ENCODE data around the gene CHMP6. TPM values are rescaled to one million over a fixed set of nuclear protein-coding genes. Genes with fewer than 3 reads are reported as not detected.

The CHMP6 gene
- total RNA-seq, 1 donor from 2014 or later: 27.8 TPM

DNA sequence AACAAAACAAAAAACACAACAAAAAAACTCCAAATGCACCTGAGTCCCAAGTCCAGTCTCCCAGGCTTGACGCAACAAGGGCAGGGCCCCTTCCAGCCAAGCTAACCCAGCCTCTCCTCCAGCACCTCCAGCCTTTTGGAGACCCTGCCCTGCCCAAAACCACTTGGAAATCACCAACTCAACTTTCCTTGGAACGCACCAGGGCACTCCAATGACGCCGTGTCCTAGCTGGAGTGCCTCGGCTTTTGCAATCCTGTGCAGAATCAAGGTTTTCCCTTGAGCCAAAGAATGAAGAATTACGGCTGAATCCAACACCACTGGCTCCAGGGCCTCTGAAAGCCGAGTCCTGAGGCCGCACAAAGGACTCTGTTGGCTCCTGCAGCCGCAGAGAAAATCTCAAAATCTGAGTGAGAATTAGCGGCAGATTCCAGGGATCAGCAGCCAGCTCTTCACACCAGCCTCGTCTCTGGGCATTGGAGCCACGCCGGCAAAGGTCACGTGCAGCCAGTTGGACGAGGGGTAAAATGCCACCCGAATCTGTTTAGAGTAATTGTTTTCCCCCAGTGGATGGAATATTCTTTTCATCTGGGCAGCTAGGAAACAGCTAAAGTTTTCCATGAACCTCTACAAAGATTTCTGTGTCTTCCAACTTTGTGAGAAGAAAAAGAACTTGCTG, 33.6 kb downstream of the CHMP6 start:
- Mint-ChIP-seq H3K9me3 (ENCODE audit: low read depth) (no peaks in the 10 kb centered on the region), H3K27ac (no peak overlapping the region), H3K4me1 (ENCODE audit: low read depth) (peaks cover 13% of the 10 kb centered on the region), H3K4me3 (ENCODE audit: low read depth) (no peak overlapping the region), H3K36me3 (ENCODE audit: insufficient read depth) (no peaks in the 10 kb centered on the region), H3K27me3 (peaks cover 20% of the 10 kb centered on the region)
- DNase-seq (ENCODE audit: low spot score, unreplicated experiment): no peak
- TF ChIP-seq, protein P1, sequence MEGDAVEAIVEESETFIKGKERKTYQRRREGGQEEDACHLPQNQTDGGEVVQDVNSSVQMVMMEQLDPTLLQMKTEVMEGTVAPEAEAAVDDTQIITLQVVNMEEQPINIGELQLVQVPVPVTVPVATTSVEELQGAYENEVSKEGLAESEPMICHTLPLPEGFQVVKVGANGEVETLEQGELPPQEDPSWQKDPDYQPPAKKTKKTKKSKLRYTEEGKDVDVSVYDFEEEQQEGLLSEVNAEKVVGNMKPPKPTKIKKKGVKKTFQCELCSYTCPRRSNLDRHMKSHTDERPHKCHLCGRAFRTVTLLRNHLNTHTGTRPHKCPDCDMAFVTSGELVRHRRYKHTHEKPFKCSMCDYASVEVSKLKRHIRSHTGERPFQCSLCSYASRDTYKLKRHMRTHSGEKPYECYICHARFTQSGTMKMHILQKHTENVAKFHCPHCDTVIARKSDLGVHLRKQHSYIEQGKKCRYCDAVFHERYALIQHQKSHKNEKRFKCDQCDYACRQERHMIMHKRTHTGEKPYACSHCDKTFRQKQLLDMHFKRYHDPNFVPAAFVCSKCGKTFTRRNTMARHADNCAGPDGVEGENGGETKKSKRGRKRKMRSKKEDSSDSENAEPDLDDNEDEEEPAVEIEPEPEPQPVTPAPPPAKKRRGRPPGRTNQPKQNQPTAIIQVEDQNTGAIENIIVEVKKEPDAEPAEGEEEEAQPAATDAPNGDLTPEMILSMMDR (IDR thresholded peaks at IDR 0.05; ENCODE audit: unreplicated experiment): no peak

DNA sequence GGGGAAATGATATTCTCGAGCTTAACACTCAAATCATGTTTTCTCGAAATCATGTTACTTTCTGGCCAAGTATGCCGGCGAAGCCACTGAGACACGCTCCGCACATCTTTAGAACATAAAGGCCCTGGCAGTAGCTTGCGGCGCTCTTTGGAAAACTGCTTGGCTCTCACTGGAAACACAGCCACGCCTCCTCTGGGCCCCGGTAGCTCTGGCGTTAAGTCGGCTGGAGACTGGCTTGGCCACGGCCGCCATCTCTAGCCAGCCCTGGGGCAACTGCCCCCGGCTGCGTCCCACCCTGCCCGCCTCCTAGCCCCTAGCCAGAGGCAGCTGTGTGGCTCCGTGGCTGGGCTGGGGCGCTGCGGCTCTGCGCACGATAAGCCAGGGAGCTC, 34.1 kb downstream of the CHMP6 start:
- H3K9me3 Mint-ChIP-seq (ENCODE audit: low read depth): no peaks in the 10 kb centered on the region
- no peak overlapping the region for H3K4me3 Mint-ChIP-seq (ENCODE audit: low read depth)
- H3K27me3 Mint-ChIP-seq: peaks cover 20% of the 10 kb centered on the region
- DNase-seq (ENCODE audit: low spot score, unreplicated experiment): no peak
- H3K27ac Mint-ChIP-seq: no peak overlapping the region
- H3K36me3 Mint-ChIP-seq (ENCODE audit: insufficient read depth): no peaks in the 10 kb centered on the region
- peaks cover 13% of the 10 kb centered on the region for H3K4me1 Mint-ChIP-seq (ENCODE audit: low read depth)
- TF ChIP-seq, protein P1 (IDR thresholded peaks at IDR 0.05; ENCODE audit: unreplicated experiment): no peak

DNA sequence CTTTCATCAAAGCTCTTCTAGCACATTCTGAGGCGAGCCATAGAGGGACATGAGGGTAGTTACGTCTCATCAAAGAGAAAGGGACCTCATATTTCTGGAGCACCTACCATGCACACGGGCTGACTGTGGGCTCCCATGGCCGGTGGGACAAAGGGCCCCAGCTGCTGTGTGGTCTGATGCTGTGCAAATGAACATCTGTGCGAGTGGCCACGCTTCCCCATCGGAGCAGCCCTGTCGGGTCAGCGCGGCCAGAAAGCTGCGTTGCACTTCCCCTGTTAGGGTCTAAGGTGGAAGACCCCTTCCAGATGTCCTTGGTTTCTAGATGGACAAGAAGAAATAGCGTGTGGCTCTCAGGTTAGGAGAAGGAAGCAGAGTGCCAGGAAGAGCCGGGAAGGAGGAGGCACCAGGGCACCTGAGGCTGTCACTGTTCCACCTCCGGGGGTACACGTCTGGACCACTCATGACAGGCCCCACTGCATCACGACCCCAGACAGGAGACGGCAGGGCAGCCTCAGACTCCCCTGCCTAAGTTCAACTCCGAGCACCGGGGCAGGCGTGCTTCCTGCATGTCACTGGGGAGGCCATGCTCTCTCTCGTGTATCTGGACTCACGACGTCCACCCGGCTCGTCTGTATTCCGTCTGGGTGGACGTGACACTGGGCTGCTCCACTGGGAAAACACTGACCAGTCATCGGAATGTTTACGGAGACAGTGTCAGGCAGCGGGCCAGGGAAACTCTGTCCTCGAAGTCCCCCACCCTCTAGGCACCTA, 34.8 kb downstream of the CHMP6 start:
- Mint-ChIP-seq H3K27ac (no peak overlapping the region), H3K4me3 (ENCODE audit: low read depth) (no peak overlapping the region), H3K36me3 (ENCODE audit: insufficient read depth) (no peaks in the 10 kb centered on the region), H3K9me3 (ENCODE audit: low read depth) (no peaks in the 10 kb centered on the region), H3K27me3 (peaks cover 20% of the 10 kb centered on the region), H3K4me1 (ENCODE audit: low read depth) (peaks cover 13% of the 10 kb centered on the region)
- no peak for DNase-seq (ENCODE audit: low spot score, unreplicated experiment)
- TF ChIP-seq, protein P1 (IDR thresholded peaks at IDR 0.05; ENCODE audit: unreplicated experiment): no peak

DNA sequence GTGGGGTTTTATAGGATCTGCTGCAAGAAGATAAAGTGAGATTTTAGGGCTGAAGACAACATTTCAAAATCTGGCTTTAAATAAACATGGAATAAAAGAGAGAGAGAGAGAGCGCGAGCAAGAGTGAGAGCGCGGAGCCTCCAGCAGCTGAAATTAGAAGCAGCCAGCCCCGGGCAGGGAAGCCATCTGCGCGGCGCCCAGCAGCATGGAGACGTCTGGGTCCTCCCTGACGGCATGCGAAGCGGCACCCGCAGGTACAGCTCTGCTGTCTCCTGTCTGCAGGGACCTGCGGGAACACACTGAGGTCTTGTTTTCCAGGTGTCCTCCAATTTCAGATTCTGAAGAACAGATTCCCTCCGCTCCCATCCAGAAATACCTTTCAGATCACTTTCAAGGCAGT, 35.4 kb downstream of the CHMP6 start:
- no peak overlapping the region for H3K27ac Mint-ChIP-seq
- DNase-seq (ENCODE audit: low spot score, unreplicated experiment): no peak
- peaks cover 13% of the 10 kb centered on the region for H3K4me1 Mint-ChIP-seq (ENCODE audit: low read depth)
- TF ChIP-seq, protein P1 (IDR thresholded peaks at IDR 0.05; ENCODE audit: unreplicated experiment): no peak
- H3K4me3 Mint-ChIP-seq (ENCODE audit: low read depth): no peak overlapping the region
- peaks cover 20% of the 10 kb centered on the region for H3K27me3 Mint-ChIP-seq
- H3K36me3 Mint-ChIP-seq (ENCODE audit: insufficient read depth): no peaks in the 10 kb centered on the region
- H3K9me3 Mint-ChIP-seq (ENCODE audit: low read depth): no peaks in the 10 kb centered on the region

DNA sequence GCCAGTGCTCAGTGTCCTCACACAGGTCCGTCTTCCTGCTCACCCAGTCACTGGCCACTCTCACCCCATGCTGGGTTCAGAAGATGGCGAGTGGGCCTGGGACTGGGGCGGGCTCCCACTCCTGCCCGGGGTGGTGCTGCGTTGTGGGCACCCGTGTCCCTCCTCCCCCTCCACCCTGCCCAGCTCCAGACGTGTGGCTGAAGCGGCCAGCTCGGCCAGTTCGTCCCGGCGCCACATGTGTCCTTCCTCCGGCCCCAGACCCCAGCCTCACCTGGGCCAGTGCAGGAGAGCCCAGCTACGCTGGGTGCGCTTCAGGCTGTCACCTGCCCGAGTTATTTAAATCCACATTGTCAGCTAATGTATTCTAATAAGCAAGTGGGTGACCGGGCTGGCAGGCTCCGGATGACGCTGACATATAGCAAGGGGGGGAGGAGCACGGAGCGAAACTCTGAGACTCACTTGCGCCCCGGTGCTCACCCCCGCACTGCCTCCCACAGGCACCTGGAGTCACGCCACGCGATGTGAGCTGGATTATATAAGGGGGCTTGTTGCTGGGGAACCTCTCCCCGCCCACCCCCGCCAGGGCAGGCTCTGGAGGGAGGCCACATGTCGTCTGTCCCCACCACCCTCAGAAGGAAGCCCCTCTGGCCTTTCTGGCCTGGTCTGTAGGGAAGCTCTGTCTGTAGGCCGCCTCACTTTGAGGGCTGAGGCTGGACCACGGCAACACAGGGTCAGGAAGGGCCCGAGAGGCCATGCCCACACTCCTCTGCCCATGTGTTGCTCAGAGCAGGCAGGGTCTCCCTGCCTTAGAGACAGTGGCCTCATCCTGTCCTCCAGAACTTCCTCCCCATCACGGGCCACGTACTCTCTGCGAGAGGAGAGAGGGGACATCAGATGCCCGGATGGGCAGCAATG, 36.2 kb downstream of the CHMP6 start:
- H3K4me1 Mint-ChIP-seq (ENCODE audit: low read depth): peaks cover 13% of the 10 kb centered on the region
- no peak for DNase-seq (ENCODE audit: low spot score, unreplicated experiment)
- H3K27ac Mint-ChIP-seq: no peak overlapping the region
- H3K36me3 Mint-ChIP-seq (ENCODE audit: insufficient read depth): no peaks in the 10 kb centered on the region
- TF ChIP-seq, protein P1 (IDR thresholded peaks at IDR 0.05; ENCODE audit: unreplicated experiment): no peak
- H3K27me3 Mint-ChIP-seq: peaks cover 20% of the 10 kb centered on the region
- no peak overlapping the region for H3K4me3 Mint-ChIP-seq (ENCODE audit: low read depth)
- no peaks in the 10 kb centered on the region for H3K9me3 Mint-ChIP-seq (ENCODE audit: low read depth)

All from progenitor cell of endocrine pancreas (in vitro differentiated cells).